Tibial nerve (tissue), 3 donors: Measurements from ENCODE around the gene CYP2U1.

Experiments used
- POLR2A ChIP-seq, 2 donors: fragments of 450-650 bp; IDR thresholded peaks; one replicate each; pipeline ENCODE4 v1.6.1; 2017; ENCODE audit warnings: antibody characterized with exemption in 2 of 2, mild to moderate bottlenecking in 2 of 2, moderate library complexity in 2 of 2
- TF ChIP-seq, protein P1 (sequence below), 5 experiments: fragments of 200-600 bp in 3 of 5; fragments of 450-650 bp in 2 of 5; sonication (generic) in 3 of 5; IDR thresholded peaks; one replicate each; pipeline ENCODE4 v1.5.1; 2016 to 2019; ENCODE audit warnings: antibody characterized with exemption in 5 of 5, mild to moderate bottlenecking in 3 of 5, moderate library complexity in 2 of 5

DNA sequence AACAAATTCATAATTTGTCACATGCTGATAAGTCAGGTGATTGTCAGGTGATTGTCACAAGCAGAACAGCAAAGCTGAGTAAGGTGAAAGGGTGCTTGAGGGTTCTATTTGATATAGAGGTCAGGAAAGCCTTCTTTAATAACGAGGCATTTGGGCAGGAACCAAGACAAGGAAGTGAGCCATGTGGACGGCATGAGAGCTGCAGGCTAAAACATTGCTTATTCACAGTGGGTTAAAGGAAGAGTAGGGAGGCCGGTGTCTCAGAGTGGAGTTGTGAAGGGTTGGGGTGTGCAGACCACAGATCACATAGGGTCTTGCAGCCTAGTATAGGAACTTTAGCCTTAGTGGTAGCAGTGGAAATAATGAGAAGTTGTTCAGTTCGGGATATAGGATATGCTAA lies 31.3 kb upstream of the CYP2U1 start:
- TF ChIP-seq POLR2A (IDR thresholded peaks at IDR 0.05), result no peak
- TF ChIP-seq, protein P1, sequence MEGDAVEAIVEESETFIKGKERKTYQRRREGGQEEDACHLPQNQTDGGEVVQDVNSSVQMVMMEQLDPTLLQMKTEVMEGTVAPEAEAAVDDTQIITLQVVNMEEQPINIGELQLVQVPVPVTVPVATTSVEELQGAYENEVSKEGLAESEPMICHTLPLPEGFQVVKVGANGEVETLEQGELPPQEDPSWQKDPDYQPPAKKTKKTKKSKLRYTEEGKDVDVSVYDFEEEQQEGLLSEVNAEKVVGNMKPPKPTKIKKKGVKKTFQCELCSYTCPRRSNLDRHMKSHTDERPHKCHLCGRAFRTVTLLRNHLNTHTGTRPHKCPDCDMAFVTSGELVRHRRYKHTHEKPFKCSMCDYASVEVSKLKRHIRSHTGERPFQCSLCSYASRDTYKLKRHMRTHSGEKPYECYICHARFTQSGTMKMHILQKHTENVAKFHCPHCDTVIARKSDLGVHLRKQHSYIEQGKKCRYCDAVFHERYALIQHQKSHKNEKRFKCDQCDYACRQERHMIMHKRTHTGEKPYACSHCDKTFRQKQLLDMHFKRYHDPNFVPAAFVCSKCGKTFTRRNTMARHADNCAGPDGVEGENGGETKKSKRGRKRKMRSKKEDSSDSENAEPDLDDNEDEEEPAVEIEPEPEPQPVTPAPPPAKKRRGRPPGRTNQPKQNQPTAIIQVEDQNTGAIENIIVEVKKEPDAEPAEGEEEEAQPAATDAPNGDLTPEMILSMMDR (IDR thresholded peaks at IDR 0.05), result no peak
